Left ventricle myocardium inferior (tissue), 1 donor: Measurements from ENCODE around the gene AMZ1. TPM values are rescaled to one million over a fixed set of nuclear protein-coding genes. Genes with fewer than 3 reads are reported as not detected.
"Not testable (repeated sequence)": the region's sequence is repeated elsewhere in the genome, so short reads cannot be mapped to it uniquely, and the experiment has no call there.

Source experiments
- DNase-seq: peaks from one replicate; pipeline ENCODE4 v3.0.0-alpha.2; 2020
- H3K27ac ChIP-seq: fragments of 200-600 bp; replicated peaks from 2 replicates; pipeline ENCODE4 v1.8.0; 2021
- H3K27me3 ChIP-seq: fragments of 200-600 bp; 2 replicates; pipeline ENCODE4 v1.8.0; 2021; ENCODE audit warnings: low read depth
- H3K36me3 ChIP-seq: fragments of 200-600 bp; 2 replicates; pipeline ENCODE4 v1.8.0; 2021
- H3K4me1 ChIP-seq: fragments of 200-600 bp; 2 replicates; pipeline ENCODE4 v1.8.0; 2021
- H3K4me3 ChIP-seq: fragments of 200-600 bp; 2 replicates; pipeline ENCODE4 v1.8.0; 2021; ENCODE audit warnings: mild to moderate bottlenecking, moderate library complexity
- H3K9me3 ChIP-seq: fragments of 200-600 bp; replicated peaks from 2 replicates; pipeline ENCODE4 v1.8.0; 2021
- CTCF ChIP-seq: fragments of 200-600 bp; IDR thresholded peaks from 2 replicates; pipeline ENCODE4 v1.8.0; 2021; ENCODE audit warnings: antibody characterized with exemption, mild to moderate bottlenecking, borderline replicate concordance
- intact Hi-C: fragments of 100-400 bp; cut with micrococcal nuclease; formaldehyde crosslinking; loops from one replicate; pipeline ENCODE4 v1.11.0; 2022
- total RNA-seq: library from RNA; stranded (reverse); fragmentation: NEBNext Ultra II Directional; extraction: Animal tissue kit (Norgen Biotek cat#: 25700); gene quantifications from one replicate; pipeline ENCODE4 v1.2.1, GENCODE V29; 2021
- donor health status: DM: no; HTN: yes; CAD: no; lungs with severe emphysema.

AMZ1 gene
- total RNA-seq, 1 donor from 2014 or later, result 0.11 TPM

- Histone ChIP-seq H3K9me3 (peaks cover 9% of the 10 kb centered on the region), H3K36me3 (peaks cover 24% of the 10 kb centered on the region), H3K27ac (peak overlapping the region; percentile 79), H3K4me3 (peak overlapping the region; percentile 25), H3K4me1 (peaks cover 86% of the 10 kb centered on the region), H3K27me3 (no peaks in the 10 kb centered on the region)
- TF ChIP-seq CTCF, result no peak
- intact Hi-C loops, result no loop called here
- DNase-seq, result no peak
Measured at GRCh38 chr7:2734084-2734686, 46.2 kb downstream of the AMZ1 start.

- Histone ChIP-seq H3K4me3 (peak overlapping the region; percentile 25), H3K36me3 (peaks cover 16% of the 10 kb centered on the region), H3K4me1 (peaks cover 80% of the 10 kb centered on the region), H3K27ac (peak overlapping the region; percentile 79), H3K9me3 (peaks cover 9% of the 10 kb centered on the region), H3K27me3 (no peaks in the 10 kb centered on the region)
- intact Hi-C loops, result no loop called here
- TF ChIP-seq CTCF, result no peak
- DNase-seq, result peak; percentile 60
Measured at GRCh38 chr7:2734751-2735571, 47.0 kb downstream of the AMZ1 start.

GRCh38 chr7:2735744-2736143, 47.7 kb downstream of the AMZ1 start:
- intact Hi-C loops, result no loop called here
- no peak for DNase-seq
- Histone ChIP-seq H3K4me3 (peak overlapping the region; percentile 25), H3K4me1 (peaks cover 74% of the 10 kb centered on the region), H3K36me3 (peaks cover 9% of the 10 kb centered on the region), H3K27me3 (no peaks in the 10 kb centered on the region), H3K27ac (peak overlapping the region; percentile 79), H3K9me3 (peaks cover 9% of the 10 kb centered on the region)
- TF ChIP-seq CTCF, result no peak

GRCh38 chr7:2736411-2736914, 48.5 kb downstream of the AMZ1 start:
- Histone ChIP-seq H3K4me3 (no peak overlapping the region), H3K9me3 (peaks cover 9% of the 10 kb centered on the region), H3K4me1 (peaks cover 74% of the 10 kb centered on the region), H3K27me3 (no peaks in the 10 kb centered on the region), H3K27ac (peak overlapping the region; percentile 17), H3K36me3 (peaks cover 1% of the 10 kb centered on the region)
- DNase-seq, result no peak
- no peak for TF ChIP-seq CTCF
- intact Hi-C loops, result no loop called here

- H3K27me3 ChIP-seq, H3K36me3 ChIP-seq, intact Hi-C loops, DNase-seq, H3K9me3 ChIP-seq, H3K4me3 ChIP-seq: not testable (repeated sequence)
- H3K4me1 ChIP-seq, result peaks cover 75% of the 10 kb centered on the region
- H3K27ac ChIP-seq, result peak overlapping the region; percentile 54
Measured at GRCh38 chr7:2737005-2737743, 49.2 kb downstream of the AMZ1 start.
